GM13976 (cell line): Measurements from ENCODE around the gene PHPT1.
"Not testable (repeated sequence)": the region's sequence is repeated elsewhere in the genome, so short reads cannot be mapped to it uniquely, and the experiment has no call there.

ENCODE experiments used
- DNase-seq: peaks from one replicate; pipeline ENCODE4 v3.0.0; 2012; ENCODE audit warnings: low spot score
- CTCF ChIP-seq: IDR thresholded peaks from 2 replicates; pipeline ENCODE4 v1.5.1; 2012; ENCODE audit warnings: borderline replicate concordance, mild to moderate bottlenecking; ENCODE audit not compliant: insufficient read depth; ENCODE audit errors: extremely low read depth, missing control alignments, control extremely low read depth
- in situ Hi-C: fragments of 300-500 bp; cut with MboI; formaldehyde crosslinking; loops from one replicate; pipeline ENCODE4 v1.12.0; 2022; ENCODE audit warnings: low sequenced_read_pairs, mixed read lengths, inconsistent platforms; ENCODE audit not compliant: unreplicated experiment

Gene PHPT1

DNA sequence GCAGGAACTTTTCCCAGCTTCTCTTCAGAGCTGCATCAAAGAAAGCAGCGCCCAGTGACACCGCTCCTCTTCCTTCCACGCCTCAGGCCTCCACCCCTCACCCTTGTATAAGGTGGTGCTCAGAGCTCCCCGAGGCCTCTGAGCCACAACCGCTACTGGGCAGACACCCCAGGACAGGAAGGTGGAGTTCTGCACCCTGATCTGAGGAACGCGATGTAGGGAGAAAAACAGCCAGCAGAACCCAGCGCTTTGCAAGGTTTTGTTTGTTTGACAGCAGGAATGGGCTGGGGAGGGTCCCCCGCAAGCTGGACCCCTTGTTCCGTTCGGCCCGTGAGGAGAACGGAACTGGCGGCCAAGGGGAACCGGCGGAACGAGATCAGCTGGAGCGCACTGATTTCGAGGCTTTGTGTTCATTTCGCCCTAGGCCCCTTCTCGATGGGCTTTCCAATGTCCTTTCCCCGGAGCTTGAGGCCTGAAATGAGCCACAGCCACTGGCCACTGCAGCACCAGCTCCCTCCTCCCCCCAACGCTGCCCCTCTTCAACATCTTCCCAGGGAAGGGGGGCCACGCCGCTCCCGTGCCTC is 12.8 kb downstream of the PHPT1 start:
- DNase-seq, result no peak
- TF ChIP-seq CTCF, result no peak
- in situ Hi-C loops, result no loop called here

- in situ Hi-C loops, result no loop called here
- no peak for DNase-seq
- no peak for TF ChIP-seq CTCF
Measured at GRCh38 chr9:136862849-136863622, 13.8 kb downstream of the PHPT1 start.

- no peak for DNase-seq
- TF ChIP-seq CTCF, result no peak
- in situ Hi-C loops, result no loop called here
Measured at GRCh38 chr9:136863623-136864273, 14.5 kb downstream of the PHPT1 start.

- DNase-seq, result no peak
- no peak for TF ChIP-seq CTCF
- in situ Hi-C loops, result no loop called here
Measured at GRCh38 chr9:136865041-136865767, 16.0 kb downstream of the PHPT1 start.

GRCh38 chr9:136865768-136866103 is 16.5 kb downstream of the PHPT1 start:
- in situ Hi-C loops, result no loop called here
- DNase-seq, result no peak
- TF ChIP-seq CTCF, result no peak

- DNase-seq, in situ Hi-C loops: not testable (repeated sequence)
Measured at GRCh38 chr9:136866898-136867421, 17.8 kb downstream of the PHPT1 start.

DNA sequence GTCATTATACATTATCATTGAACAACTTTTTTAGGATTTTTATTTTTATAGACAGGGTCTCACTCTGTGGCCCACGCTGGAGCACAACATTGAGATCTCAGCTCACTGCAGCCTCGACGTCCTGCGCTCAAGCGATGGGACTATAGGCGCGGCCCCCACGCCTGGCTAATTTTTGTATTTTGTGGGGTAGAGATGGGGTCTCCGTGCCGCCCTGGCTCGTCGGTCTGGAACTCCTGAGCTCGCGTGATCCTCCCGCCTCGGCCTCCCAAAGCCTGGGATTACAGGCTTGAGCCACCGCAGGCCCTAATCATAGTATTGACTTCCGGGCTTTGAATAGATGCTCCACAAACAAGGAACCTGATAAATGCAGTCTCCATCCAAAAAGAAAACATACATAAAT is 18.3 kb downstream of the PHPT1 start:
- in situ Hi-C loops, result no loop called here
- no peak for DNase-seq
- no peak for TF ChIP-seq CTCF
